Activated CD8-positive, alpha-beta memory T cell treated with anti-CD3 and anti-CD28 coated beads for 4 hours (primary cell): Measurements from ENCODE around the gene IQCN.

Experiments used
- DNase-seq, 2 donors: peaks; one replicate each; pipeline ENCODE4 v3.0.0-alpha.2; 2020; ENCODE audit warnings: low read depth in 2 of 2

Gene IQCN

GRCh38 chr19:18306888-18307260 lies 32.6 kb upstream of the IQCN start:
- no peak for DNase-seq

- DNase-seq = no peak
These were observed 32.1 kb upstream of the IQCN start for GRCh38 chr19:18306209-18306887.

GRCh38 chr19:18304458-18305310 lies 30.4 kb upstream of the IQCN start:
- DNase-seq = peak; percentile 77 to 84

- no peak for DNase-seq
These were observed 29.9 kb upstream of the IQCN start for GRCh38 chr19:18304208-18304457.

GRCh38 chr19:18301718-18302111 lies 27.5 kb upstream of the IQCN start:
- no peak for DNase-seq

DNA sequence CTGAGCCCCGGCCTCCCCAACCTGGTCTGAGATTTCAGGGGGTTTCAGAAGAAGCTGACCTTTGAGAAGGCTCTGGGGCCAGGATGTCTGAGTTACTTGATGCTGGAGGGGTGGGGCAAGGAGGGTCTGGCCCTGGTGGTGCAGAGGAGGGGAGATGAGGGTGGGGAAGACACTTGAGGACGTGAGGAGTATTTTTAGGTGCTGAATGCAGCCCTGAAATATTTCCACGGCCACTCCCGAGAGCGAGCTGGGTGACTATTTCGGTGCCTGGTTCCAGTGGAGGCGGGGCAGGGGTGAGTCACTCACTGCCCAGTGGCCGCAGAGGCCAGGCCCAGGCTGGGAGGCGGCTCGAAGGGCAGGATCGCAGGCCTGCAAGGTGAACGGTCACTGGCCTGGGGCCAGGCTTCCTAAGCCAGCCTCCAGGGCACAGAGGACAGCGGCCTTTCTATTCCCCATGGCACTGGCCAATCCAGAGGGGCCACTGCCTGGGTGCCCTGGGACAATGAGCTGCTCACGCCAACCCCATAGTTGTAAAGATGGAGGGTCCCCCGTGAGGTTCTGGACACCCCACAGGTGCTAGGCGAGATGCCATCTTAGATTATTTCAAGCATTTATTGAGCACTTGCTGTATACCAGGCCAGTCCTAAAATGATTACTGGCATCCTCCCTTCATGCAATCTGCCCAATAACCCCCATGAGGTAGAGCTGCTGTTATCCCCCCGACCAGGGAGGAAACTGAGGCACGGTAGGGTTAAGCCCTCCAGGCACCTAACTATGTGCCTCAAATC lies 26.9 kb upstream of the IQCN start:
- DNase-seq = no peak

GRCh38 chr19:18299654-18300053 lies 25.4 kb upstream of the IQCN start:
- DNase-seq = no peak

DNA sequence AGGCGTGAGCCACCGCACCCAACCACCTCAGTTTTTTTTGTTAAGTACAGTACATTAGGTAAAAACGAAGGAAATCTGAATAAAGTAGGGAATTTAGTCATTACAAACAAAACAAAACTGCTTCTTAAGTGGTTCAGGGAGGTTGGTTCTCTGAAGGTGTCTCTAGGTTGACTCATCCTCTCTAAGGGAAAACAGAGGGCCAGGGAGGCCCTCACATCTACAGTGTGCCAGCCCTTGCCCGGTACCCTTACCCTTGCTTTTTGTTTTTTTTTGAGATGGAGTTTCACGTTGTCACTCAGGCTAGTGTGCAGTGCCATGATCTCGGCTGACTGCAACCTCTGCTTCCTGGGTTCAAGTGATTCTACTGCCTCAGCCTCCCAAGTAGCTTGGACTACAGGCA lies 24.3 kb upstream of the IQCN start:
- DNase-seq = no peak

- no peak for DNase-seq
These were observed 23.1 kb upstream of the IQCN start for GRCh38 chr19:18297308-18297707.

DNA sequence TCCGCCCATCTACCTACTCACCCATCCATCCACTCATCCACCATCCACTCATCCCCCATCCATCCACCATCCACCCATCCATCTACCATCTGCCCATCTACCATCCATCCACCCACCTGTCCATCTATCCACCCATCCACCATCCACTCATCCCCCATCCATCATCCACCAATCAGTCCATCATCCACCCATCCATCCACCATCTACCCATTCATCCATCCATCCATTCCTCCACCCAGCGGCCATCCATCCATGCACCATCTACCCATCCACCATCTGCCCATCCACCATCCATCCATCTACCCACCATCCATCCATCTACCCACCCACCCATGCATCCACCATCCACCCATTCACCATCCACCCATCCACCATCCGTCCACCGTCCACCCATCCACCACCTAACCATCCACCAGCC lies 20.8 kb upstream of the IQCN start:
- no peak for DNase-seq

DNA sequence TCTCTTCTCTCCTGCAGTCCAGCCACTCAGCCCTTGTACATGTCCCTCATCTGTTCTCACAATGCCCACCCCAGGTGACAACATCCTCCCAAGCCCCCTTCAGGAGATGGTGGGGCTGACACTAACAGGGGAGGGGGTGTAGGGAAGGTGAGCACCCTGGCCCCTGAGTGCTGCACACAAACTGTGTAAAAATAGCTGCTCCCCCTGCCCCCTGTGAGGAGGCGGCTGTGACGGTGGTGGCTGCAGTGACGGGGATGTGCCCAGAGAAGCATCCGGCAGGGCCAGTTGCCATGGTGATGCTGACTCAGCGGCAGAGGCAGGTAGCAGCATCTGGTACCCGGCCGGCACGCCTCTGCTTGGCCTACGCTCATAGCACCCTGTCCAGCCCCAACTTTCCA lies 20.2 kb upstream of the IQCN start:
- peak; percentile 87 to 90 for DNase-seq

DNA sequence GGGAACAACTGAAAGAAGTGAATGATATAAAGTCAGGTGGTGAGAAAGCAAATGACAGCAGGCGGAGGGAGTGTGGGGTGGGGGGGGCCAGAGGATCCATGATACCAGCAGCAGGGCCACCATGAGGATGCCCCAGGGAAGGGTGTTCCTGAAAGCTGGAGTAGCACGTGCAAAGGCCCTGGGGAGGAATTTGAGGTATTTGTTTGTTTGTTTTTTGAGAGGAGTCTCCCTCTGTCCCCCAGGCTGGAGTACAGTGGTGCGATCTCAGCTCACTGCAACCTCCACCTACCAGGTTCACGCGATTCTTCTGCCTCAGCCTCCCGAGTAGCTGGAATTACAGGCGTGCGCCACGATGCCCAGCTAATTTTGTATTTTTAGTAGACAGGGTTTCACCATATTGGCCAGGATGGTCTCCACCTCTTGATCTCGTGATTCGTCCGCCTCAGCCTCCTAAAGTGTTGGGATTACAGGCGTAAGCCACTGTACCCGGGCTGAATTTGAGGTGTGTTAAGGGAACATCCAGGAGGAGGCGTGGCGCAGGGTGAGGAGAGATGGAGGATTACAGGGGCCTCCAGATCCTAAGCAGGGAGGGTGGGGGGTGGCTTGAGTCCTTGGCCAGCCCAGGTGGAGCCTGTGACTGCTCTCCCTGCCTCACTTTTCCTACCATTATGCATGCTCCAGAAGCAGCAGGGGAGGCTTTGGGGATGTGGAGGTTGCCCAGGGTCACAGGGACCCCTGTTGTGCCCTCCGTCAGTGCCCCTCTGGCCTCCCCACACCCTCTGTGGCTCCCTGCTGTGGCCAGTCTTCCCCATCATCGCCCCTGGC lies 19.6 kb upstream of the IQCN start:
- DNase-seq = no peak

DNA sequence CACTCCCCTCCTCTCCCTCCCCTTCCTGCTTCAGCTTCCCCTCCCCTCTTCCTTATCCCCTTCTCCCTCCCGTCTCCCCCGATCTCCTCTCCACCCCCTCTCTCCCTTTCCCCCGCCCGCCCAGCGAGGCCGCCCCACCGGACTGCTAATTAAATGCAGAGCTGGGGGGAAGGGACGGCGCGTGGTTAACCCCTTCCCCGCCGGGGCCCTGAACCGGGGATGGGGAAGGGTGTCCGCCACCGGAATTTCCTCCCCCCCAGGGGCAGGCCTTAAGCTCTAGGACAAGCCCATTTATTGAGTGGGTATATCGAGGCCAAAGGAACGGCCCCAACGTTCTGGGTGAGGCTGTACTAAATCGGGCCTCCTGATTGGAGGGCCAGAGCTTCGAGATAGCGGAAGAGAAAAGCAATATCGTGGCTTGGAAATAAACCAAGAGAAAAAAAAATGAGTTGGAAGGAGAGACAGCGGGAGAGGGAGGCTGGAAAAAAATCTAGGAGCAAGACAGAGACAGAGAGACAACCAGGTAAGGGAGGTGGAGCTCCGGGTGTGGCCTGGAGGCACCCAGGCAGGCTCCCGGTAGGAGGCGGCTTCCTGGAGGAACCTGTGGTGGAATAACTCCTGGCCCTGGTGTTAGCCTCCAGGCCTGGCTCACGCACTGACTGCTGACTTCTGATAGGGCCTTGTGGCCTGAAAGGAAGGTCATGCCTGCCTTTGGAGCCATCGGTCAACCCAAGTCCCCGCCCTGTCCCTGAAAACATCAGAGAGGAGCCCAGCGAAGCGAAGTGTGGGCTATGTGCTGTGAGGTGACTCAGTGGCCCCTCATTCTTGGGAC lies 18.8 kb upstream of the IQCN start:
- DNase-seq = no peak

DNA sequence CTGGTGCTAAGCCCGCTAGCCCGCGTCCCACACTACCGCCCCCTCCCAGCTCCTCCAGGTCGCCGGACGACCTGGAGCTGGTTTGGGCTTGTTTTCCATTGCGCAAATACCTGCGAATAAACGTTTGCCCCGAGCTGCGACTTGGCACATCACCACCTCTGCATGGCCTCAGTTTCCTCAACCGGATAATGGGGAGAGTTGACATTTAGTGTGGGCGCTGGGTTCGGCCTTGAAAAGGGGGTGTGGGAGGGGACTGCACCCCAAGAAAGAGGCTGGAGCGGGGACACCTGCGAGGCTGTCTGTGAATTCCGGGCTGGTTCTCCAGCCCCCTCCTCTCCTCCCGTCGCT lies 18.2 kb upstream of the IQCN start:
- no peak for DNase-seq

DNA sequence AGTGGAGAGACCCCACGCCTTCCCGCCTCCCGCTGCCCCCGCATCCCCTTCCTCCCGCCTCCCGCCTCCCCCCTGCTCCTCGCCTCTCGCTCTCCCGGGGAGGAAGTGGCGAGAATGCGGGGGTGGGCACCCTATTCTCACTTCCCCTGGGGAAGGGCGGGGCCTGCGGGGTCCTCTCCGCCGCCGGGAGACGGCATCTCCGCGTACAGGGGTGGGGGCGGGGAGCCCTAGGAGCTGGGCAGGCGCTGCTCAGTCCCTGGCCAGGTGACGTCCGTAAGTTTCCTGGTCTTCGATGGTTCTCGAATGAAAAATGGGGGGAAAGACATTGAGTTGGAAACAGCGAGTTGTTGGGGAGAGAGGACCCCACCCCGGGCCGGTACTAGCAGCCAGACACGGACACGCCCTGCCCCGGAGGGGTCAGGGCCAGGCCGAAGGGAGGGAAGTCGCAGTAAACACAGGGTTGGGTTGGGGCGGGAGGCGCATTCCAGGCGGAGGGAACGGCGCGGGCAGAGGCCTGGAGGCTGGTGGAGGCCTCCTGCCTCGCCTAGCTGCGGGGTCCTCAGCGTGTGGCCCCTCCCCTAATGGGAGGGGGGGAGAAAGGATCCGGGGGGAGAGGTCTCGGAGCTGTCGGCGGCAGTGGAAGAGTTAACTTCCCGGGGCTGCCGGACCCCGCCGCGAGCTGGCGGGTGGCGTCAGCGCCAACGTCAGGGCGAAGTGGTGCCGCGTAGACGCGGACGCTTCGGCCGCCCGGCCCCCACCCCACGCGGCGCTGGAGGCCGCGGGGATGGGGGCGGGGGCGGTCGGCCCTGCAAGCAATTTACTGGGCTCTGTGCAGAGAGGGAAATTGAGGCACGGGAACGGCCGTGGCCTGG lies 17.6 kb upstream of the IQCN start:
- DNase-seq = peak; percentile 74 to 75

GRCh38 chr19:18291019-18291524 lies 16.8 kb upstream of the IQCN start:
- no peak for DNase-seq

GRCh38 chr19:18290302-18291018 lies 16.2 kb upstream of the IQCN start:
- peak; percentile 70 for DNase-seq

DNA sequence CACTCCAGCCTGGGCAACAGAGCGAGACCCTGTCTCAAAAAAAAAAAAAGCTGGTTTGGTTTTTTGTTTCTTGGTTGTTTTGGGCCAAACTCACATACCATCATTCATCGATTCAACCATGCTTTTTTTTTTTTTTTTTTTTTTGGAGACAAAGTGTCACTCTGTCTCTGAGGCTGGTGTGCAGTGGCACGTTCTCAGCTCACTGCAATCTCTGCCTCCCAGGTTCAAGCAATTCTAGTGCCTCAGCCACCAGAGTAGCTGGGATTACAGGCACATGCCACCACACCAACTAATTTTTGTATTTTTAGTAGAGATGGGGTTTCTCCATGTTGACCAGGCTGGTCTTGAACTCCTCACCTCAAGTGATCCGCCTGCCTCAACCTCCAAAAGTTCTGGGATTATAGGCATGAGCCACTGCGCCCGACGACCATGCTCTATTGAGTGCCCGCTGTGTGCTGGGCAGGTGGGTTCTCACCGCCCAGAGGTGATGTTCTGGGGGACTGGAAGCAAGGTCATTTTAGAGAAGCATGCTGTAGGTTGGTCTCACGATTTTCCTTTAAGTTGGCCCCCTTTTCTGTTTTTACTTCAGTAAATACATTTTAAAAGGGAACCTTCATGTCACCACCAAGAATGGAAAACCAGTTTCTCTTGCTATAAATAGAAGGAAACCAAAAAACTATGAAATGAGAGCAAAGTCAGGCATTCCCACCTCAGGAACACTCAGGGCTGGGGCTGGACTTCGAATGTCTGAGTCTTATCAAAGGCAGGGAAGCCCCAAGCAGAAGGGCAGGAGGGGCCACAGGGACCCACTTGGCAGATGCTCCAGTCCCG lies 15.4 kb upstream of the IQCN start:
- no peak for DNase-seq
